ENCODE results near the gene ELMOD3. TPM values are rescaled to one million over a fixed set of nuclear protein-coding genes. Genes with fewer than 3 reads are reported as not detected.
"Not testable (repeated sequence)": the region's sequence is repeated elsewhere in the genome, so short reads cannot be mapped to it uniquely, and the experiment has no call there.

The ELMOD3 gene
- total RNA-seq, 4 donors from 2014 or later: 8.2 to 16.6 (median 13.7) TPM

- DNase-seq: no peak
- intact Hi-C loops (cut with DNase I): no loop called here
- H3K36me3 ChIP-seq: no peaks in the 10 kb centered on the region
- H3K27ac ChIP-seq: peak overlapping the region; percentile 85 to 95 (median 94)
- WGBS, 2 donors: 64 to 65% methylated on average over 7 to 8 of the region's 10 CpGs
- TF ChIP-seq CTCF (IDR thresholded peaks at IDR 0.05): no peak
- TF ChIP-seq POLR2A (IDR thresholded peaks at IDR 0.05): no peak
- peaks cover 48 to 69% (median 48%) of the 10 kb centered on the region in 3 donors for H3K4me1 ChIP-seq
- no peaks in the 10 kb centered on the region for H3K9me3 ChIP-seq
- H3K4me3 ChIP-seq: peak overlapping the region in 2 of 4 donors; percentile 51 to 68
- no peaks in the 10 kb centered on the region for H3K27me3 ChIP-seq
Measured at GRCh38 chr2:85436836-85437487, 82.4 kb downstream of the ELMOD3 start.

GRCh38 chr2:85437488-85438200 is 83.1 kb downstream of the ELMOD3 start:
- DNase-seq: no peak
- Histone ChIP-seq H3K27ac (peak overlapping the region; percentile 85 to 95 (median 94)), H3K4me3 (peak overlapping the region; percentile 23 to 68 (median 46)), H3K9me3 (no peaks in the 10 kb centered on the region), H3K4me1 (peaks cover 48 to 69% (median 48%) of the 10 kb centered on the region in 3 donors), H3K27me3 (no peaks in the 10 kb centered on the region), H3K36me3 (no peaks in the 10 kb centered on the region)
- 0 to 9% methylated on average over 1 to 26 of the region's 64 CpGs for WGBS, 2 donors
- intact Hi-C loops (cut with DNase I): no loop called here
- TF ChIP-seq CTCF (IDR thresholded peaks at IDR 0.05) (peak in 1 of 6 experiments; percentile 14), POLR2A (IDR thresholded peaks at IDR 0.05) (peak in 3 of 4 donors; percentile 68 to 94 (median 91))

- Histone ChIP-seq H3K36me3 (no peaks in the 10 kb centered on the region), H3K27me3 (no peaks in the 10 kb centered on the region), H3K4me1 (peaks cover 41 to 61% (median 42%) of the 10 kb centered on the region in 3 donors), H3K9me3 (no peaks in the 10 kb centered on the region), H3K4me3 (peak overlapping the region; percentile 23 to 68 (median 46)), H3K27ac (peak overlapping the region; percentile 85 to 95 (median 94))
- 48 to 60% methylated on average over 5 to 13 of the region's 19 CpGs for WGBS, 2 donors
- intact Hi-C loops (cut with DNase I): no loop called here
- DNase-seq: no peak
- no peak for TF ChIP-seq POLR2A (IDR thresholded peaks at IDR 0.05)
- TF ChIP-seq CTCF (IDR thresholded peaks at IDR 0.05): no peak
Measured at GRCh38 chr2:85438201-85439024, 83.8 kb downstream of the ELMOD3 start.

GRCh38 chr2:85439025-85439472 is 84.5 kb downstream of the ELMOD3 start:
- TF ChIP-seq POLR2A (IDR thresholded peaks at IDR 0.05) (no peak), CTCF (IDR thresholded peaks at IDR 0.05) (no peak)
- H3K9me3 ChIP-seq: no peaks in the 10 kb centered on the region
- H3K27ac ChIP-seq: peak overlapping the region; percentile 85 to 95 (median 94)
- WGBS, 2 donors: 73 to 91% methylated on average over 2 to 6 of the region's 6 CpGs
- H3K4me3 ChIP-seq: no peak overlapping the region
- no peaks in the 10 kb centered on the region for H3K27me3 ChIP-seq
- no peak for DNase-seq
- no peaks in the 10 kb centered on the region for H3K36me3 ChIP-seq
- intact Hi-C loops (cut with DNase I): no loop called here
- H3K4me1 ChIP-seq: peaks cover 35 to 54% (median 36%) of the 10 kb centered on the region in 3 donors

- Histone ChIP-seq H3K4me1 (peaks cover 31 to 50% (median 32%) of the 10 kb centered on the region in 3 donors), H3K27ac (peak overlapping the region in 3 of 4 donors; percentile 94 to 95 (median 94))
- 82 to 93% methylated on average over 5 of the region's 9 CpGs for WGBS, 2 donors
- intact Hi-C loops (cut with DNase I); H3K9me3 ChIP-seq; H3K4me3 ChIP-seq; DNase-seq; H3K36me3 ChIP-seq; H3K27me3 ChIP-seq: not testable (repeated sequence)
Measured at GRCh38 chr2:85439569-85439968, 85.0 kb downstream of the ELMOD3 start.

Data from esophagus squamous epithelium (tissue), 5 donors.